Hindlimb muscle (tissue), 1 donor: ENCODE data around the gene HKDC1. TPM values are rescaled to one million over a fixed set of nuclear protein-coding genes. Genes with fewer than 3 reads are reported as not detected.
A peak's percentile ranks its signal among the peaks of the same experiment; 100 is the strongest.

Experiments
- DNase-seq: peaks from one replicate; pipeline ENCODE4 v3.0.0-alpha.2; 2013
- polyA plus RNA-seq: library from polyadenylated mRNA; unstranded; fragments of 120-200 nt; gene quantifications from one replicate; pipeline ENCODE4 v1.2.1, GENCODE V29; 2013; ENCODE audit not compliant: insufficient read length

The HKDC1 gene
- polyA plus RNA-seq, 1 donor: not detected

GRCh38 chr10:69215405-69216171, 4.5 kb upstream of the HKDC1 start:
- no peak for DNase-seq

GRCh38 chr10:69216577-69217118, 3.5 kb upstream of the HKDC1 start:
- no peak for DNase-seq

- no peak for DNase-seq
Measured at GRCh38 chr10:69217119-69217754, 2.9 kb upstream of the HKDC1 start.

- no peak for DNase-seq
Measured at GRCh38 chr10:69218831-69219230, 1.3 kb upstream of the HKDC1 start.

GRCh38 chr10:69220507-69220906, 375 bp downstream of the HKDC1 start:
- DNase-seq: no peak

- no peak for DNase-seq
Measured at GRCh38 chr10:69222157-69223027, 2.3 kb downstream of the HKDC1 start.

- no peak for DNase-seq
Measured at GRCh38 chr10:69223028-69223342, 2.9 kb downstream of the HKDC1 start.

- no peak for DNase-seq
Measured at GRCh38 chr10:69224862-69225657, 4.9 kb downstream of the HKDC1 start.

GRCh38 chr10:69225681-69226080, 5.5 kb downstream of the HKDC1 start:
- DNase-seq: no peak

GRCh38 chr10:69226919-69227450, 6.9 kb downstream of the HKDC1 start:
- no peak for DNase-seq

GRCh38 chr10:69228151-69228550, 8.0 kb downstream of the HKDC1 start:
- no peak for DNase-seq

- DNase-seq: no peak
Measured at GRCh38 chr10:69229616-69229916, 9.4 kb downstream of the HKDC1 start.

- DNase-seq: no peak
Measured at GRCh38 chr10:69230128-69230527, 10.0 kb downstream of the HKDC1 start.

- no peak for DNase-seq
Measured at GRCh38 chr10:69232252-69232651, 12.1 kb downstream of the HKDC1 start.

GRCh38 chr10:69232736-69233480, 12.8 kb downstream of the HKDC1 start:
- no peak for DNase-seq

GRCh38 chr10:69234447-69234846, 14.3 kb downstream of the HKDC1 start:
- no peak for DNase-seq

GRCh38 chr10:69237528-69238159, 17.5 kb downstream of the HKDC1 start:
- peak; percentile 89 for DNase-seq

- DNase-seq: no peak
Measured at GRCh38 chr10:69239136-69239535, 19.0 kb downstream of the HKDC1 start.

- DNase-seq: no peak
Measured at GRCh38 chr10:69239816-69240434, 19.8 kb downstream of the HKDC1 start.

- no peak for DNase-seq
Measured at GRCh38 chr10:69240455-69240854, 20.3 kb downstream of the HKDC1 start.

- no peak for DNase-seq
Measured at GRCh38 chr10:69241575-69241974, 21.4 kb downstream of the HKDC1 start.
